ENCODE measurements around the gene NDFIP2.

GRCh38 chr13:79475569-79475968, 5.4 kb upstream of the NDFIP2 start:
- TF ChIP-seq SUZ12 (IDR thresholded peaks at IDR 0.05; ENCODE audit: extremely low read depth, insufficient read depth, insufficient read length) (no peak), YY1 (IDR thresholded peaks at IDR 0.05; ENCODE audit: insufficient read depth, insufficient read length) (no peak), ZNF274 (IDR thresholded peaks at IDR 0.05; ENCODE audit: low read depth, low read length) (no peak)

All from NT2/D1 (cell line).